GM21529 (cell line): ENCODE measurements around the gene RPAIN.

Source experiments
- ATAC-seq: cut with Tn5 transposase; IDR thresholded peaks from one replicate; pipeline ENCODE4 v1.9.1; 2021; ENCODE audit not compliant: unreplicated experiment

The RPAIN gene

GRCh38 chr17:5419959-5420653 lies at the start of gene RPAIN:
RPAIN (plus strand) TSS chr17:5420182; CDS start chr17:5420211, 29 bp downstream.
- ATAC-seq, result peak; percentile 61

- no peak for ATAC-seq
Observed at GRCh38 chr17:5370411-5370810, 49.6 kb upstream of the RPAIN start.

GRCh38 chr17:5373112-5373511 lies 46.9 kb upstream of the RPAIN start:
- ATAC-seq, result no peak

- ATAC-seq, result no peak
Observed at GRCh38 chr17:5378566-5379207, 41.3 kb upstream of the RPAIN start.

GRCh38 chr17:5379351-5380107 lies 40.5 kb upstream of the RPAIN start:
- ATAC-seq, result no peak

GRCh38 chr17:5380491-5381135 lies 39.4 kb upstream of the RPAIN start:
- no peak for ATAC-seq

- ATAC-seq, result no peak
Observed at GRCh38 chr17:5381542-5381941, 38.4 kb upstream of the RPAIN start.

- ATAC-seq, result no peak
Observed at GRCh38 chr17:5391678-5392077, 28.3 kb upstream of the RPAIN start.

GRCh38 chr17:5396612-5397011 lies 23.4 kb upstream of the RPAIN start:
- ATAC-seq, result no peak

- no peak for ATAC-seq
Observed at GRCh38 chr17:5399767-5400166, 20.2 kb upstream of the RPAIN start.

GRCh38 chr17:5405400-5405799 lies 14.6 kb upstream of the RPAIN start:
- ATAC-seq, result no peak

- ATAC-seq, result no peak
Observed at GRCh38 chr17:5408186-5408585, 11.8 kb upstream of the RPAIN start.

- no peak for ATAC-seq
Observed at GRCh38 chr17:5410594-5411272, 9.2 kb upstream of the RPAIN start.

- ATAC-seq, result no peak
Observed at GRCh38 chr17:5413682-5414081, 6.3 kb upstream of the RPAIN start.

- no peak for ATAC-seq
Observed at GRCh38 chr17:5416901-5417300, 3.1 kb upstream of the RPAIN start.

- ATAC-seq, result peak; percentile 34
Observed at GRCh38 chr17:5418858-5419355, 1.1 kb upstream of the RPAIN start.

- peak; percentile 83 for ATAC-seq
Observed at GRCh38 chr17:5419356-5419958, 525 bp upstream of the RPAIN start, which contains the start of gene NUP88. NUP88 (minus strand) TSS chr17:5419662; CDS start chr17:5419650, 12 bp downstream.

GRCh38 chr17:5422505-5422904 lies 2.5 kb downstream of the RPAIN start:
- ATAC-seq, result no peak

GRCh38 chr17:5424909-5425308 lies 4.9 kb downstream of the RPAIN start:
- ATAC-seq, result no peak

GRCh38 chr17:5425826-5426225 lies 5.8 kb downstream of the RPAIN start:
- no peak for ATAC-seq
